Subcutaneous adipose tissue (tissue), 4 donors: ENCODE data around the gene GRPR. TPM values are rescaled to one million over a fixed set of nuclear protein-coding genes. Genes with fewer than 3 reads are reported as not detected.

Source experiments
- total RNA-seq, 4 donors: library from RNA; depleted of rRNA; stranded (reverse); fragments of >200 nt; gene quantifications; one replicate each; pipeline ENCODE4 v1.1.0, GENCODE V29; 2016
- TF ChIP-seq, protein P1 (sequence below): fragments of 450-650 bp; IDR thresholded peaks from one replicate; pipeline ENCODE4 v1.5.1; 2016; ENCODE audit warnings: low read depth, mild to moderate bottlenecking, control low read depth, antibody characterized with exemption, moderate library complexity

GRPR gene
- total RNA-seq, 4 donors from 2014 or later: not detected

GRCh38 chrX:16199343-16199742 lies 76.0 kb downstream of the GRPR start:
- TF ChIP-seq, protein P1, sequence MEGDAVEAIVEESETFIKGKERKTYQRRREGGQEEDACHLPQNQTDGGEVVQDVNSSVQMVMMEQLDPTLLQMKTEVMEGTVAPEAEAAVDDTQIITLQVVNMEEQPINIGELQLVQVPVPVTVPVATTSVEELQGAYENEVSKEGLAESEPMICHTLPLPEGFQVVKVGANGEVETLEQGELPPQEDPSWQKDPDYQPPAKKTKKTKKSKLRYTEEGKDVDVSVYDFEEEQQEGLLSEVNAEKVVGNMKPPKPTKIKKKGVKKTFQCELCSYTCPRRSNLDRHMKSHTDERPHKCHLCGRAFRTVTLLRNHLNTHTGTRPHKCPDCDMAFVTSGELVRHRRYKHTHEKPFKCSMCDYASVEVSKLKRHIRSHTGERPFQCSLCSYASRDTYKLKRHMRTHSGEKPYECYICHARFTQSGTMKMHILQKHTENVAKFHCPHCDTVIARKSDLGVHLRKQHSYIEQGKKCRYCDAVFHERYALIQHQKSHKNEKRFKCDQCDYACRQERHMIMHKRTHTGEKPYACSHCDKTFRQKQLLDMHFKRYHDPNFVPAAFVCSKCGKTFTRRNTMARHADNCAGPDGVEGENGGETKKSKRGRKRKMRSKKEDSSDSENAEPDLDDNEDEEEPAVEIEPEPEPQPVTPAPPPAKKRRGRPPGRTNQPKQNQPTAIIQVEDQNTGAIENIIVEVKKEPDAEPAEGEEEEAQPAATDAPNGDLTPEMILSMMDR: no peak

- TF ChIP-seq, protein P1: no peak
These were observed 79.6 kb downstream of the GRPR start for GRCh38 chrX:16202943-16203342.

Other genes with a start within 250 kb of the GRPR start
- gene MAGEB17, start 43.9 kb downstream of the GRPR start, total RNA-seq: under 1 TPM in 1 of 4 donors, not detected in 3; 0.94 TPM